ENCODE measurements around the gene PLEKHG4B.

PLEKHG4B gene

DNA sequence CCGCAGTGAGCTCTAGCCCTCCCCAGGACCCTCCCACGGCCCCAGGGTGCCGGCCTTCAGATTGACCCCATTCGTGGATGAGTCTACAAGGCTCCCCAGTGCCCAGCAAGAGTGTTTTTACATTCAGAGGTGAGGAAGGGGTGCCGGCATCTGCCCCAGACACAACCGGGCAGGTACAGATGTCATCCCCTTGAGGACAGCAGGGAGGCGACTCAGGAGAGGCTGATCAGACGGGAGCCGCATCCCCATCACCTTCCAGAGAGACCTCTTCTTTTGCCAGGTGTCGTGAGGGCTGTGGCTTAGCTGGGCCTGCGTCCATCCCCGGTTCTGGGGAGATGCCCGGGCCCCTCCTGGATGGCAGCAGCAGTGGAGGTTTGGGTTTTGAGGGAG lies 95.1 kb downstream of the PLEKHG4B start:
- H3K4me3 ChIP-seq (ENCODE audit: low read depth, low read length): no peak overlapping the region
- in situ Hi-C loops (cut with HindIII; ENCODE audit: low sequenced_read_pairs): no loop called here
- TF ChIP-seq, protein P1, sequence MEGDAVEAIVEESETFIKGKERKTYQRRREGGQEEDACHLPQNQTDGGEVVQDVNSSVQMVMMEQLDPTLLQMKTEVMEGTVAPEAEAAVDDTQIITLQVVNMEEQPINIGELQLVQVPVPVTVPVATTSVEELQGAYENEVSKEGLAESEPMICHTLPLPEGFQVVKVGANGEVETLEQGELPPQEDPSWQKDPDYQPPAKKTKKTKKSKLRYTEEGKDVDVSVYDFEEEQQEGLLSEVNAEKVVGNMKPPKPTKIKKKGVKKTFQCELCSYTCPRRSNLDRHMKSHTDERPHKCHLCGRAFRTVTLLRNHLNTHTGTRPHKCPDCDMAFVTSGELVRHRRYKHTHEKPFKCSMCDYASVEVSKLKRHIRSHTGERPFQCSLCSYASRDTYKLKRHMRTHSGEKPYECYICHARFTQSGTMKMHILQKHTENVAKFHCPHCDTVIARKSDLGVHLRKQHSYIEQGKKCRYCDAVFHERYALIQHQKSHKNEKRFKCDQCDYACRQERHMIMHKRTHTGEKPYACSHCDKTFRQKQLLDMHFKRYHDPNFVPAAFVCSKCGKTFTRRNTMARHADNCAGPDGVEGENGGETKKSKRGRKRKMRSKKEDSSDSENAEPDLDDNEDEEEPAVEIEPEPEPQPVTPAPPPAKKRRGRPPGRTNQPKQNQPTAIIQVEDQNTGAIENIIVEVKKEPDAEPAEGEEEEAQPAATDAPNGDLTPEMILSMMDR (IDR thresholded peaks at IDR 0.05; ENCODE audit: low read depth, low read length, missing control alignments): no peak
- no peak for DNase-seq (ENCODE audit: low read depth)

DNA sequence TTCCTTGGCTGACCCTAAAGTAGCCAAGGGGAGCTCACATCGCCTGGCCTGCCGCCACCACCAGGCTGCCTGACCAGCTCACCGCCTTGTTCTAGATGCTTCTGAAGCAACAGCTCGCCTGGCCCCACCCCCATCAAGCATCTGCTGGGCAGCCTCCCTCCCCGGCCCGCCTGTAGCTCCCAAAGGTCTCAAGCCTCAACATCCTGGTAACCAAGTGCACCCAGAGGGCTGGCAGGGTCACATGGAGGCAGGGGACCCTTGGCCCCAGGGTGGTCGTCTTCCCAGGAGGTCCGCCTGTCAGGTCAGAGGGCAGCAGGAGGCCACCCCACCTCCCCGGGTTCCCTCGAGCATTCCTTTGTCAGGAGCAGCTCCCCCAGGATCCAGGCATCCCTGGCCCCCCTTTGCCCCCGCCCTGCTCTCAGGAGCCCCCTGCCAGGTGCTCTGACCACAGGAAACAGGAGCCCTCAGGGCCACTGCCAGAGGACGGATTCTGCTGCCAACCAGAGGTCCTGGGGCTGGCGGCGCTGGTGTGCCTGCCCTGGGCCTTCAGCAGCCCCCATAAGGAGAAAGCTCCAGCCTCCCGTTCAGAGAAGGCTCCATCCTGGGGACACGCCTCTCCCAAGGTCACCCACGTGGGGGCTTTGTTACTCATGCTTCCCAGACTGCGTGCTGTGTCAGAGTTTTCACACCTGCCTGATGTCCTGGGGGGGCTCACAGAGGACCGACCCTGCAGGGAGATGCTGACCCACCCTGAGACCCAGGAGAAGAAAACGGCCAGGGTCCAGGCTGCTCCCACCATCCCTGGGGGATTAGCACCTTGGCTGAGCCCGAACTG lies 95.9 kb downstream of the PLEKHG4B start:
- TF ChIP-seq, protein P1 (IDR thresholded peaks at IDR 0.05; ENCODE audit: low read depth, low read length, missing control alignments): no peak
- in situ Hi-C loops (cut with HindIII; ENCODE audit: low sequenced_read_pairs): no loop called here
- DNase-seq (ENCODE audit: low read depth): no peak
- no peak overlapping the region for H3K4me3 ChIP-seq (ENCODE audit: low read depth, low read length)

DNA sequence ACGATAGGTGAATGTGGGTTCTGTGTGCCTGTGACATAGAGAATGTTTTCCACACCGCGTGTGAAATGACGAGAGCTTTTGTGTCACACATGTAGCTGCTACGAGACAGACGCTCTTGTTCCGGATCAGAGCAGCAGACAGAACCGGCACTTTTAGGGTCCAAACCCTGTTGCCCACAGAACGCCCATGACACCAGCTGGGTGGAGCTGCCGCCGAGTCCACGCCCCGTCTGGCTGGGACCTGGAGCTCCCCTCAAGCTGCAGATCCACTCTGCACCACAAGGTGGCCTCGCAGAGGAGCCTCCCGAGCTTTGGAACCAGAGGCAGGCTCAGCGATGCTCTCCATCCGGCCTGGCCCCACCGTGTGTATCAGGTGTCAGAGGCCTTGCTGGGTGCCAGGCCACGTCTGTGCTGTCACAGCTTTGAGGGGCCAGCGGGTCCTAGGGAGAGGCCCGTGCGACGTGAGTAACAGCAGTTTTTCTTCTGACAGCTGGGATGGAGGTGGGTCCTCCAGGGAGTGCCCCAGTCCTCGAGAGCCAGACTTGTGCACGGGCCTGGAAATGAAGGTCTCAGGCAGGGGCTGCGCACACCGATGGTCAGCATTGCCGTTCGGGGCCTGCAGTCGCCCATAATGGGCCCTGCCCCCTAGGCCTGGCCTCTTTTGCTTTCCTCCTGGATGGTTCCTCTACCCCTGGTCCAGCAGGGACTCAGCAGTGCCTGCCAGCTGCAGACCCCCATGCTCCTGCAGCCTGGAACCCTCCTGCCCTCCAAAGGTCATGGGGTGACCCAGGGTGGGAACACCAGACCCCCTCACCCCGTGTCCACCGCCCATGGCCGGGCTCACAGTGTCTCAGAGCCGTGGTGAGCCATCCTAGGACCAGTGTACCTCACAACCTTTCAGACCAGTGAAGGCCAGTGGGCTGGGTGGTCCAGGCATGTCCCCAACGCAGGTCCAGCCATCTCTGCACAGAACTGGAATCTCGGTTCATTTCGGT lies 96.8 kb downstream of the PLEKHG4B start:
- TF ChIP-seq, protein P1 (IDR thresholded peaks at IDR 0.05; ENCODE audit: low read depth, low read length, missing control alignments): peak; percentile 94
- in situ Hi-C loops (cut with HindIII; ENCODE audit: low sequenced_read_pairs): no loop called here
- DNase-seq (ENCODE audit: low read depth): peak; percentile 55
- H3K4me3 ChIP-seq (ENCODE audit: low read depth, low read length): no peak overlapping the region

DNA sequence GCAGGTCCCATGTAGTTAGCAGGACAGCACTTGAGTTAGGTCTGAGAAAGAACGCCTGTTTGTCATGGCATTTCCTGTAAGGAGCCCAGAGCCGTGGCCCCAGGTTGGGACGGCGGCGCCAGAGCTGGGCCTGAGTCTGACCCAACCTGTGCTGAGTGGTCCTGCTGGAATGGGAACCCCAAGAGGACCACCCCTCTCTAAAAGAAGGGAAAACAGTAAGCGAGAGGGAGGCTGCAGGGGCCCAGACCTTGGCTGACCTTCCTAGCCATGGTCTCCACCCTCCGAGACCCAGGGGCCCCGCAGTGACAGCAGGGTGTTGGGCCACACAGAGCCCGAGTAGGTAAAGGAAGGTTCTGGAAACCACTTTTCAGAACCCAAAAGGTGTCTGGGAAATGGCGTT lies 97.5 kb downstream of the PLEKHG4B start:
- no peak for DNase-seq (ENCODE audit: low read depth)
- H3K4me3 ChIP-seq (ENCODE audit: low read depth, low read length): no peak overlapping the region
- in situ Hi-C loops (cut with HindIII; ENCODE audit: low sequenced_read_pairs): no loop called here
- TF ChIP-seq, protein P1 (IDR thresholded peaks at IDR 0.05; ENCODE audit: low read depth, low read length, missing control alignments): no peak

DNA sequence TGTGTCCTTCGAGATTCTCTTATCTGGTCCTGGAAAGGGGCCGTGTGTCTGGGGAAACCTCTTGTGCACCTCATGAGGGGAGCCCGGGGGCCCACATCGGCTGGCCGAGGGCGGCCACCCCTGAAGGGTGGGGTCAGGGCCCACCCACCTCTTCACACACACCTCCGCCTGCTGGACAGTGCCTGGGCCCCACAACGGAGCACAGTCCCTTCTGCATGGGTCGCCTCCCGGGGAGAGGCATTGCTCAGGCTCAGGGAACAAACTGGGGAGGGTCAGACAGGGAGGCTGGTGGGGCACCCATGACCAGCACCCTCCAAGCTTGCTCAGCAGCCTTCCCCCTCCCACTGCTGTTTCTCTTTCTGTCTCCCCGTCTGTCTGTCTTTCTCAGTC lies 98.0 kb downstream of the PLEKHG4B start:
- H3K4me3 ChIP-seq (ENCODE audit: low read depth, low read length): no peak overlapping the region
- TF ChIP-seq, protein P1 (IDR thresholded peaks at IDR 0.05; ENCODE audit: low read depth, low read length, missing control alignments): no peak
- no peak for DNase-seq (ENCODE audit: low read depth)
- in situ Hi-C loops (cut with HindIII; ENCODE audit: low sequenced_read_pairs): no loop called here

DNA sequence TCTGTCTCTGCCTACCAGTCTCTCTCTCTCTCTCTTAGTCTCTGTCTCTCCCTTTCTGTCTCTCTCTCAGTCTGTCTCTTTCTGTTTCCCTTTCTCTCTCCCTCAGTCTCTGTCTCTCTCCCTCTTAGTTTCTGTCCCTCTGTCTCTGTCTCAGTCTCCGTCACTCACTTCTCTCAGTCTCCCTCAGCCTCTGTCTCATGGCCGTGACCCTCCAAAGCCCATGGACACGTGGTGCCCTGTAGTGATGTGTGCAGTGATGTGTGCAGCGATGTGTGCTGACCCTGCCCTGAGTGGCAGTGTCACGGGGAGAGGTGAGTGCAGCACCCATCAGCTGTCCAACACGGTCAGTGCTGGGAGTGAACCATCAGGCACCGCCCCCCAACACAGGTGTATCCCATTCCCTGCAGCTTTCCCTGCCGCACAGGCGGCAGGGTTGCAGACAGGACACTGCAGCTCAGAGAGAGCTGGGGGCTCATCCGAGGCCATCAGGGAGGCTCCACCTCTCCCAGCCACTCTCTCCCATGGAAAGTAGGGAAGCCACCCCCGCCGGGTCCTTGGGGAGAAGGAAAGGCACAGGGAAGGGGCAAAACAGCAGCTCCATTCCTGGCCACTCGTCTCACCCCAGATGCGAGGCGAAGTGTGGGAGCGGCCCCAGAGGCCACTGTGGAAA lies 98.5 kb downstream of the PLEKHG4B start:
- in situ Hi-C loops (cut with HindIII; ENCODE audit: low sequenced_read_pairs): no loop called here
- no peak for DNase-seq (ENCODE audit: low read depth)
- TF ChIP-seq, protein P1 (IDR thresholded peaks at IDR 0.05; ENCODE audit: low read depth, low read length, missing control alignments): no peak
- H3K4me3 ChIP-seq (ENCODE audit: low read depth, low read length): no peak overlapping the region

Measured in astrocyte of the cerebellum (primary cell).